ENCODE data around the gene MTUS2. TPM values are rescaled to one million over a fixed set of nuclear protein-coding genes. Genes with fewer than 3 reads are reported as not detected.

MTUS2 gene
- total RNA-seq, 1 donor from 2014 or later, result not detected

DNA sequence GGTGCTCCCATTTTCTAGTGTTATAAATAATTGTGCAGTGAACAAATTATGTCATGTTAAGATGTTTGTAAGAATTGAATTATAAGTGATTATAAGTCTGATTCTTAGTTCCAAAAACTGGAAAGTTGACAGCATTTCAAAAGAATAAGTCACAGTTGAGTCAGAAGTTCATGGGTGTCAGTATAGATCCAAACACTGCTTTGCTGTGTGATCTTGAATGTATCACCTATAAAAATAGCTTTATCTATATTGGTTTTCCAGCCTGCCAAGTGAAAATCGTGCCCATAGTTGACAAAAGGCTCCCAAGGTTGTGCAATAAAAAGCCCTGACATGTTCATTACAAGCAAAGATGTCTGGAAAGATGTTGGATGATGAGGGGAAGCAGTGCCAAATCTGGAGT is 336.0 kb downstream of the MTUS2 start:
- no peak for DNase-seq (ENCODE audit: low spot score)

DNA sequence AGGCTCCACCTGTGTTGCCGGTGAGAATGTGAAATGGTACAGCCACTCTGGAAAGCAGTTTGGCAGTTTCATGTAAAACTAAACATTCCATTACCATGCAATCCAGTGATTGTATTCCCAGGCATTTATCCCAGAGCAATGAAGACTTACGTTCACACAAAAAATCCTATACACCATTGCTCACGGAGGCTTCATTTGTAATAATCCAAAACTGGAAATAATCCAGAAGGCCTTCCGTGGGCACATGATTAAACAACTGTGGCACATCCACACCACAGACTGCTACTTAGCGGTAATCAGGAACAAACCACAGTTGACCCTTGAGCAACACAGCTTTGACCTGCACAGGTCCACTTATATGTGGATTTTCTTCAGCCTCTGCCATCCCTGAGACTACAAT is 339.7 kb downstream of the MTUS2 start:
- no peak for DNase-seq (ENCODE audit: low spot score)

- no peak for DNase-seq (ENCODE audit: low spot score)
These were observed 340.7 kb downstream of the MTUS2 start for GRCh38 chr13:29160862-29161261.

- DNase-seq (ENCODE audit: low spot score), result no peak
These were observed 341.5 kb downstream of the MTUS2 start for GRCh38 chr13:29161676-29162075.

GRCh38 chr13:29162638-29163235 is 342.6 kb downstream of the MTUS2 start:
- DNase-seq (ENCODE audit: low spot score), result no peak

- DNase-seq (ENCODE audit: low spot score), result no peak
These were observed 344.0 kb downstream of the MTUS2 start for GRCh38 chr13:29164116-29164515.

GRCh38 chr13:29165216-29165615 is 345.1 kb downstream of the MTUS2 start:
- DNase-seq (ENCODE audit: low spot score), result no peak

DNA sequence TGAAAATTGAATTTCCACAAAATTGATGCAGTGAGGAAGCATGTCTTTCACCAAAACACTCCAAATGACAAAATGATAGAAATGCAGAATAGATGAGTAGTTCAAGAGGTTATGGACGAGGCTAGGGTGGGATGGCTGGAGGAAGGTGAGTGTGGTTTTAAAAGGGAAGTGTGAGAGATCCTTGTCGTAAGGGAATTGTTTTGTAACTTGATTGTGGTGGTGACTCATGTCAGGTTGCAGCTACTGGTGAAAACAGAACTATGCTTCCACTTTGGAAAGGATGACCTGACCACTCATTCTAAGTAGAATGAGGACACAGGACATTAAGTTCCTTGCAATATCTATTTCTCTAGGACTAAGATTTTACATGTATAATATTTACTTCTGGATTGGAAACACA is 345.7 kb downstream of the MTUS2 start:
- no peak for DNase-seq (ENCODE audit: low spot score)

DNA sequence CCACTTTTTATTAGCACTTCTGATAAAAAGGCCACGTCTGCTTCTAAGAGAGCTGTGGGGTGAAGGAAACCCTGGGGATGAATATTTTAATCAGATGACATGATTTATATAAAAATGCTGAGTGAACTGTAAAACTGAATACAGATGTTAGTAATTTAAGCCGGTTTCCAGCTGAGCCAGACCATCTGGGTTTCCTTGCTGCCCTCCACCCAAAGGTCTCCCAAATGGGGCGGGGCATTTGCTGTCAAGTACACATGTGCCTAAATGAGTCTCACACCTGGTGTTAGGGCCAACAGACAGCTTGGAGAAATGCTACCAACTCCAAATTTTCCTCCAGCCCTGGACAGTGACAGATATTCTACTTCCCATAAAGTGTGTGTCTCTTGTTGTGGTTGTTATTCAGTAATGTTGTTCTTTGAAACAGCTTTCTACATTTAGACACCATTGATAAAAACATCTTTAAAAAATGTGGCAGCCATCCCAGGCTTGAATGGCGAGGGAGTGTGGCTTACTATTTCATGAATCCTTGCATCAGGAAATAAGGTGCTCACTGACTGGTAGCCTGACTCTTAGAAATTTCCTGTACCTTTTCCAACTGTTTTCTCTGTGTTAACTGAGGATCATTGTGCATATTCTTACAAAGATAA is 350.4 kb downstream of the MTUS2 start:
- DNase-seq (ENCODE audit: low spot score), result no peak

GRCh38 chr13:29171244-29171643 is 351.1 kb downstream of the MTUS2 start:
- no peak for DNase-seq (ENCODE audit: low spot score)

DNA sequence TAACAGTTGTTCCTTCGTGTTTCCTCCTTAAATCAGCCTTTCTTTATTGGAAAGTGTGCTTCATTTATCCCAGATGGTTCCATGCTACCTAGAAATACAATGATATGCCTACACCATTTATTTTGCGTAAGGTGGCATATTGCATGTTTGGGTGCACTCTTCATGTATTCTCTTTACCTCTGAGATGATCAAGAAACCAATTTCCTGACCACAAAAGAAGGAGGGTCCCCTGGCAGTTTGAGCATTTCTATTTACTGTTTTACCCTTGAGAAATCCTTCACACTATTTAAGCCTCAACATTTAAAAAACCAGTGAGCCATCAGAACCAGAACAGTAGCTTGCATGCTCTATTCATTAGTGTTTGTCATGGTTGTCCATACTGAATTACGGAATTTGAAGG is 354.0 kb downstream of the MTUS2 start:
- no peak for DNase-seq (ENCODE audit: low spot score)

DNA sequence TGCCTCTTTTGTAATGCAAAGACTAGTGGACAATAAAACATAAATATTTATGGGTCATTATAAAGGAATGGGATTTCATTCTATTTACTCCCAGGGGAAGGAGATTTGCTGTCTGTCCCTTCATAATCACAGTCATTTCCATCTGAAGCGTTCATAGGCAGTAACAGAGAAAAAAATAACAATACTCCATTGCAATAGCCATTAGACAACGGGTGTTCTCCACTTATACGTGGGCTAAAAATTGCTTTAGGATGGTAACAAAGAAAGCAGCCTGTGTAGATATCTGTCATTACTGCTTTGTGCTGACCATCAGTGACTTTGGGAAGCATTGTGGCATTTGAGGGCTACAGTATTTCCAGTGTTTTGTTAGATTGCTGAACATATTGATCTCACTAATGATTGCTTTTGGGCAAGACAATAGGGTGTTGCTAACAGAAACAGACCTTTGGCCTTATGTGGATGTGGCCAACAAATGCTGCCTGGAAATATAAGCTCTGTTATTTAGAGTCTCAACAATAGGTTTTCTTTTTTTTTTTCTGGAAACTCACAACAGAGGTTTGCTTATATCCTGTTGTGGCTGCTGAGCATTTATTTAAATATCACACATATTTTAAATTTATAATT is 355.2 kb downstream of the MTUS2 start:
- DNase-seq (ENCODE audit: low spot score), result no peak

DNA sequence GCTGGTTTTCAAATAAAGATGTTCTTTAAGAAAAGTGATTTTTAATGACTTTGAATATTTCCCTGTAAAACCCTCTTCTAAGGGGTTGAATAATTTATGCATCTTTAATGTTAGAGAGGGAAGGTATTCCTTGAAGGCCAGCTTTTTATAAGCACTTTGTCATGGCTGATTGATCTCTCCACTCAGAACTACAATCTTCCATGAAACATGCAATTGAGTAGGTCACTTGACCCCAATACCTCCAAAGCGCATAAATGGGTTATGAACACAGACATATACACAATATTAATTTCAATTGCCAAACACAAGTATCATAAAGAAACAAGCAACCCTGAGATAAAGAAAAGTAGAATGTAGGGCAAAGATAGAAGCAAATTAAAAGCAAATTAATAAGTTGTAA is 359.9 kb downstream of the MTUS2 start:
- no peak for DNase-seq (ENCODE audit: low spot score)

DNA sequence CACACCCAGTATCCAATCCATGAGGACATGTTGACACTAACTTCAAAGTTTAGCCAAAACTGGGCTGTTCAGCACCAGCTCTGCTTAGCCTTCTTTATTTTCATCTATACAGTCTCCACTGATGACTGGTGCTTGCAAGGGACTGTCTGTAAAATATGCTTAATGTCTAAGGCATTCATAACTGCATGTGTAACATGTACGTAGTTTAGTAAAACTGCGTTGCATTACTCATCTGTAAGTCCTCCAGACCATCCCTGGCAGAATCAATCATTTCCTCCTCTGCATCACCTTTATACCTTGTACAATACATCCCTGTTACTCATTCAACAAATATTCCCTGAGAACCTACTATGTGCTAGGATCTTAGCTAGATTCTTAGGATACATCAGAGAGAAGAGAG is 362.1 kb downstream of the MTUS2 start:
- no peak for DNase-seq (ENCODE audit: low spot score)

DNA sequence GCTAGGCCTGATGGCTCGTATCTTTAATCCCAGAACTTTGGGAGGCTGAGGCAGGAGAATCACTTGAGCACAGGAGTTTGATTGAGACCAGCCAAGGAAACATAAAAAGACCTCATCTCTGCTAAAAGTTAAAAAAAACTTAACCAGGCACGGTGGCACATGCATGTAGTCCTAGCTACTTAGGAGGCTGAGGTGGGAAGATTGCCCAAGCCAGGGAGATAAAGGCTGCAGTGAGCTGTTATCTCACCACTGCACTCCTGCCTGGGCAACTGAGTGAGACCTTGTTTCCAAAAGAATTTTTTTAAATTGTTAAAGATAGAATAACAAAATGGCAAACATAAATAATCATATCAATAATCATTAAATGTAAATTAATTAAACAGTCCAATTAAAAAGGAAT is 365.8 kb downstream of the MTUS2 start:
- no peak for DNase-seq (ENCODE audit: low spot score)

DNA sequence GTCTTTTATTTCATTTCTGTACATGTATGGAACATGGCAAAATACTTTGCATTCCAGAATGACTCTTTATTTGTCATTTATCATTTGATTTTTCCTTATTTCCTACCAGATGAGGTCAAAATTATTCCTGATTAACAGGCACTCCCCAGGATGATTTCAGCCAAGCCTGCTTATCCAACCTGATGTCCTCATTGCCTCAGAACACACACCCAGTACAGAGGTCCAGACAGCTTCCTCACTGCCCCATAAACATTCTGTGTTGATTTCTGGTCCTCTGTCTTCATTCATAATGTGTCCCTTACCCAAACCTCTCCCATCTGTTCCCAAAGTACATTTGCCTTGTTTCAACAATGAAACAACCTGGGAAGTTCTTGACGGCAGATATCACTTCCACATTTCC is 367.4 kb downstream of the MTUS2 start:
- no peak for DNase-seq (ENCODE audit: low spot score)

GRCh38 chr13:29190298-29190697 is 370.2 kb downstream of the MTUS2 start:
- DNase-seq (ENCODE audit: low spot score), result no peak

DNA sequence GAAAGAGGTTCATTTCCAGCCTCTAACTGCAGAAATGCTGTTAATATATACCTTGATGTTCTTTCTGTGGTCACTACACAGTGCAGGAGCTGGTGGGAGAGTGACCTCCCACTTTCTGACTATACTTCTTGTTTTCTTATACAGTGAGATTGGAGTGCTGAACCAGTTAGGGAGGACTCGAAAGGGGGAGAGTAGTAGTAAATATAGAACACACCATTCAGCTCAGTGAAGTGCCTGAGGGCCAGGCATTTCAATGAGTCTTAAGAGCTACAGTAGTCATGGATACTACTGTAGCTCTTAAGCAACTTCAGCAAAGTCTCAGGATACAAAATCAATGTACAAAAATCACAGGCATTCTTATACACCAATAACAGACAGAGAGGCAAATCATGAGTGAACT is 372.9 kb downstream of the MTUS2 start:
- DNase-seq (ENCODE audit: low spot score), result no peak

GRCh38 chr13:29195456-29195855 is 375.3 kb downstream of the MTUS2 start:
- no peak for DNase-seq (ENCODE audit: low spot score)

- DNase-seq (ENCODE audit: low spot score), result no peak
These were observed 376.4 kb downstream of the MTUS2 start for GRCh38 chr13:29196409-29197074.

DNA sequence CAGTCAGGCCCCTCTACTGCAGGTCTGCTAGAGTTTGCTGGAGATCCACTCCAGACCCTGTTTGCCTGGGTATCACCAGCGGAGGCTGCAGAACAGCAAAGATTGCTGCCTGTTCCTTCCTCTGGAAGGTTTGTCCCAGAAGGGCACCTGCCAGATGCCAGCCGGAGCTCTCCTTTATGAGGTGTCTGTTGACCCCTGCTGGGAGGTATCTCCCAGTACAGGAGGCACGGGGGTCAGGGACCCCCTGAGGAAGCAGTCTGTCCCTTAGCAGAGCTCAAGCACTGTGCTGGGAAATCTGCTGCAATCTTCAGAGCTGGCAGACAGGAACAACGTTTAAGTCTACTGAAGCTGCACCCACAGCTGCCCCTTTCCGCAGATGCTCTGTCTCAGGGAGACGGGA is 382.6 kb downstream of the MTUS2 start:
- peak; percentile 64 for DNase-seq (ENCODE audit: low spot score)

GRCh38 chr13:29204651-29205050 is 384.5 kb downstream of the MTUS2 start:
- DNase-seq (ENCODE audit: low spot score), result no peak
